Left cardiac atrium (tissue), 4 donors: Measurements from ENCODE around the gene FAN1. TPM values are rescaled to one million over a fixed set of nuclear protein-coding genes. Genes with fewer than 3 reads are reported as not detected.
"Not testable (repeated sequence)": the region's sequence is repeated elsewhere in the genome, so short reads cannot be mapped to it uniquely, and the experiment has no call there.

ENCODE experiments used
- ATAC-seq, 2 donors: fragments of 200-7000 bp; cut with Tn5 transposase; one replicate each; pipeline ENCODE4 v1.9.1; 2020; ENCODE audit warnings: mild to moderate bottlenecking in 2 of 2, moderate library complexity in 2 of 2
- DNase-seq: peaks from one replicate; pipeline ENCODE4 v3.0.0-alpha.2; 2020
- intact Hi-C, 2 donors: fragments of 100-400 bp; cut with DNase I; formaldehyde crosslinking; loops; one replicate each; pipeline versions ENCODE4 v1.14.1 to v1.15.1; 2022 to 2023
- long read RNA-seq: library from polyadenylated mRNA; unstranded; transcript quantifications from one replicate; pipeline ENCODE4 v2.0.0, GENCODE V29; 2021
- total RNA-seq, 2 donors: library from RNA; stranded (reverse); fragmentation: NEBNext Ultra II Directional; extraction: Animal tissue kit (Norgen Biotek cat#: 25700); gene quantifications; one replicate each; pipeline ENCODE4 v1.2.1, GENCODE V29; 2021
- donor health status: DM: no; HTN: yes; CAD: no.
- donor health status: DM: no; HTN: yes; CAD: no; lungs with severe emphysema.
- donor health status: DM: yes; HTN: yes; CAD: no.
- donor health status: Dilated cardiomyopathy.

The FAN1 gene
- total RNA-seq: 10 to 100 TPM in 1 of 2 donors, 1 to 10 TPM in 1; 9.8 to 19.9 TPM
- long read RNA-seq, full-length matches to known transcripts: 1 of 10 reads
- long read RNA-seq, partial matches to known transcripts: 1 of 10 reads
- long read RNA-seq, other reads (novel, unspliced or antisense): 8 of 10 reads

- intact Hi-C loops: no loop called here
- peak; percentile 99 to 100 for ATAC-seq
- DNase-seq: peak; percentile 83
These were observed at the start of gene FAN1 for GRCh38 chr15:30903497-30904187. Gene FAN1, plus strand, starts transcription at chr15:30903915. Its CDS starts 749 bp downstream, at chr15:30904664.

- ATAC-seq (no peak), DNase-seq (no peak)
- intact Hi-C loops: no loop called here
These were observed 44.4 kb upstream of the FAN1 start for GRCh38 chr15:30859091-30859874.

- intact Hi-C loops: no loop called here
- DNase-seq (no peak), ATAC-seq (no peak)
These were observed 38.5 kb upstream of the FAN1 start for GRCh38 chr15:30865257-30865656.

- ATAC-seq (no peak), DNase-seq (no peak)
- intact Hi-C loops: no loop called here
These were observed 33.0 kb upstream of the FAN1 start for GRCh38 chr15:30870681-30871080.

GRCh38 chr15:30872341-30872748 is 31.4 kb upstream of the FAN1 start:
- ATAC-seq (no peak), DNase-seq (no peak)
- intact Hi-C loops: no loop called here

- intact Hi-C loops: no loop called here
- DNase-seq: no peak
- ATAC-seq: no peak
These were observed 26.6 kb upstream of the FAN1 start for GRCh38 chr15:30877070-30877469.

- intact Hi-C loops: no loop called here
- DNase-seq: no peak
These were observed 25.2 kb upstream of the FAN1 start for GRCh38 chr15:30878515-30878914.

GRCh38 chr15:30882849-30883433 is 20.8 kb upstream of the FAN1 start:
- DNase-seq: no peak
- intact Hi-C loops: no loop called here
- no peak for ATAC-seq

More at GRCh38 chr15:30878515-30878914, 25.2 kb upstream of the FAN1 start:
- ATAC-seq: no peak

- DNase-seq, intact Hi-C loops, ATAC-seq: not testable (repeated sequence)
These were observed 20.0 kb upstream of the FAN1 start for GRCh38 chr15:30883666-30884065.

- no peak for ATAC-seq
- DNase-seq: no peak
- intact Hi-C loops: no loop called here
These were observed 17.9 kb upstream of the FAN1 start for GRCh38 chr15:30885814-30886213.

- ATAC-seq: no peak
- DNase-seq: no peak
- intact Hi-C loops: no loop called here
These were observed 14.5 kb upstream of the FAN1 start for GRCh38 chr15:30889196-30889595.

GRCh38 chr15:30895461-30896210 is 8.1 kb upstream of the FAN1 start:
- ATAC-seq (no peak), DNase-seq (no peak)
- intact Hi-C loops: no loop called here

GRCh38 chr15:30896211-30896606 is 7.5 kb upstream of the FAN1 start:
- intact Hi-C loops: no loop called here
- ATAC-seq: no peak
- DNase-seq: no peak

GRCh38 chr15:30901889-30902288 is 1.8 kb upstream of the FAN1 start:
- no peak for DNase-seq
- intact Hi-C loops: no loop called here
- ATAC-seq: no peak

GRCh38 chr15:30904812-30905211 is 1.1 kb downstream of the FAN1 start:
- ATAC-seq: no peak
- no peak for DNase-seq
- intact Hi-C loops: no loop called here

- ATAC-seq (no peak), DNase-seq (no peak)
- intact Hi-C loops: no loop called here
These were observed 2.1 kb downstream of the FAN1 start for GRCh38 chr15:30905821-30906220.

- DNase-seq: no peak
- intact Hi-C loops: no loop called here
These were observed 2.7 kb downstream of the FAN1 start for GRCh38 chr15:30906366-30906765.

GRCh38 chr15:30913761-30914160 is 10.0 kb downstream of the FAN1 start:
- ATAC-seq: no peak
- DNase-seq: no peak
- intact Hi-C loops: no loop called here

More at GRCh38 chr15:30906366-30906765, 2.7 kb downstream of the FAN1 start:
- no peak for ATAC-seq

- DNase-seq (no peak), ATAC-seq (no peak)
- intact Hi-C loops: no loop called here
These were observed 13.3 kb downstream of the FAN1 start for GRCh38 chr15:30917013-30917412.
